Renal cortical epithelial cell (primary cell): ENCODE data around the gene BBOX1. TPM values are rescaled to one million over a fixed set of nuclear protein-coding genes. Genes with fewer than 3 reads are reported as not detected.
"Not testable (repeated sequence)": the region's sequence is repeated elsewhere in the genome, so short reads cannot be mapped to it uniquely, and the experiment has no call there.

Experiments used
- DNase-seq: peaks from one replicate; pipeline ENCODE4 v3.0.0-alpha.2; 2011; ENCODE audit warnings: low read depth
- total RNA-seq: library from RNA; depleted of rRNA; stranded (reverse); fragments of >200 nt; gene quantifications from 2 replicates; pipeline ENCODE4 v1.2.3, GENCODE V29; 2014

Gene BBOX1
- total RNA-seq, 1 donor from 2014 or later: 4.0 TPM

- peak; percentile 46 for DNase-seq
These were observed 84.1 kb downstream of the BBOX1 start for GRCh38 chr11:27124514-27125264.

- DNase-seq: no peak
These were observed 89.1 kb downstream of the BBOX1 start for GRCh38 chr11:27129686-27130085.

GRCh38 chr11:27130806-27131205 is 90.2 kb downstream of the BBOX1 start:
- DNase-seq: no peak

GRCh38 chr11:27135924-27136329 is 95.3 kb downstream of the BBOX1 start:
- not testable (repeated sequence) for DNase-seq

GRCh38 chr11:27138716-27139115 is 98.1 kb downstream of the BBOX1 start:
- DNase-seq: no peak

GRCh38 chr11:27139742-27140367 is 99.2 kb downstream of the BBOX1 start:
- DNase-seq: no peak

- DNase-seq: no peak
These were observed 101.0 kb downstream of the BBOX1 start for GRCh38 chr11:27141576-27141975.

- DNase-seq: no peak
These were observed 107.3 kb downstream of the BBOX1 start for GRCh38 chr11:27147916-27148315.

GRCh38 chr11:27148506-27148905 is 107.9 kb downstream of the BBOX1 start:
- DNase-seq: no peak

- DNase-seq: no peak
These were observed 109.5 kb downstream of the BBOX1 start for GRCh38 chr11:27150098-27150497.

GRCh38 chr11:27153136-27153535 is 112.5 kb downstream of the BBOX1 start:
- DNase-seq: no peak

GRCh38 chr11:27158456-27159334 is 118.1 kb downstream of the BBOX1 start:
- DNase-seq: peak; percentile 79

- DNase-seq: no peak
These were observed 118.7 kb downstream of the BBOX1 start for GRCh38 chr11:27159335-27159679.

GRCh38 chr11:27161071-27161470 is 120.5 kb downstream of the BBOX1 start:
- DNase-seq: peak; percentile 65

GRCh38 chr11:27162237-27162636 is 121.6 kb downstream of the BBOX1 start:
- DNase-seq: peak; percentile 64

GRCh38 chr11:27166130-27166529 is 125.5 kb downstream of the BBOX1 start:
- DNase-seq: no peak

- no peak for DNase-seq
These were observed 130.9 kb downstream of the BBOX1 start for GRCh38 chr11:27171376-27171958.

- DNase-seq: no peak
These were observed 132.9 kb downstream of the BBOX1 start for GRCh38 chr11:27173545-27173944.

GRCh38 chr11:27174021-27174420 is 133.4 kb downstream of the BBOX1 start:
- DNase-seq: no peak

- DNase-seq: no peak
These were observed 134.1 kb downstream of the BBOX1 start for GRCh38 chr11:27174672-27175210.

- DNase-seq: not testable (repeated sequence)
These were observed 134.9 kb downstream of the BBOX1 start for GRCh38 chr11:27175562-27175961.
